Spleen (tissue), 11 donors: ENCODE data around the gene PNLIPRP1. TPM values are rescaled to one million over a fixed set of nuclear protein-coding genes. Genes with fewer than 3 reads are reported as not detected.

Experiments
- DNase-seq: peaks from one replicate; pipeline ENCODE4 v3.0.0-alpha.2; 2020
- H3K27ac ChIP-seq, 8 donors: fragments of 200-600 bp; sonication (generic) in 7 of 8; 1 replicate in 4 of 8; 2 replicates in 4 of 8; pipeline versions ENCODE4 v1.5.0 to v1.8.0; 2016 to 2021; ENCODE audit warnings: inconsistent platforms in 4 of 8, mild to moderate bottlenecking in 4 of 8, moderate library complexity in 1 of 8
- H3K27me3 ChIP-seq, 7 donors: fragments of 200-600 bp; sonication (generic) in 6 of 7; replicated peaks in 1 of 7; 1 replicate in 4 of 7; 2 replicates in 3 of 7; pipeline versions ENCODE4 v1.5.0 to v1.8.0; 2016 to 2021; ENCODE audit warnings: inconsistent platforms in 3 of 7, mild to moderate bottlenecking in 1 of 7
- H3K36me3 ChIP-seq, 6 donors: fragments of 200-600 bp; sonication (generic) in 5 of 6; 1 replicate in 4 of 6; 2 replicates in 2 of 6; pipeline versions ENCODE4 v1.5.0 to v1.8.0; 2016 to 2021; ENCODE audit warnings: inconsistent platforms in 2 of 6
- H3K4me1 ChIP-seq, 6 donors: fragments of 200-600 bp; sonication (generic) in 5 of 6; 1 replicate in 3 of 6; 2 replicates in 3 of 6; pipeline versions ENCODE4 v1.5.0 to v1.8.0; 2016 to 2021; ENCODE audit warnings: inconsistent platforms in 3 of 6
- H3K4me3 ChIP-seq, 8 donors: fragments of 200-600 bp; sonication (generic) in 7 of 8; 1 replicate in 4 of 8; 2 replicates in 4 of 8; pipeline versions ENCODE4 v1.5.0 to v1.8.0; 2016 to 2021; ENCODE audit warnings: inconsistent platforms in 4 of 8, mild to moderate bottlenecking in 4 of 8, moderate library complexity in 2 of 8
- H3K9me3 ChIP-seq, 8 donors: fragments of 200-600 bp; sonication (generic) in 7 of 8; 1 replicate in 4 of 8; 2 replicates in 4 of 8; pipeline versions ENCODE4 v1.5.0 to v1.8.0; 2016 to 2021; ENCODE audit warnings: inconsistent platforms in 4 of 8
- POLR2A ChIP-seq, 3 donors: fragments of 450-650 bp; IDR thresholded peaks; one replicate each; pipeline ENCODE4 v1.5.1; 2017; ENCODE audit warnings: antibody characterized with exemption in 3 of 3, mild to moderate bottlenecking in 1 of 3
- POLR2AphosphoS5 ChIP-seq, 3 donors: sonication (generic); formaldehyde crosslinking; IDR thresholded peaks; one replicate each; pipeline ENCODE4 v1.5.1; 2017; ENCODE audit warnings: antibody characterized with exemption in 3 of 3
- WGBS, 5 donors: extraction: QIAGEN DNeasy Blood & Tissue Kit in 3 of 5; methylation state at CpG; one replicate each; pipeline versions ENCODE4 v1.1.5 to v1.1.7; 2013 to 2018; 5-methylcytosine and 5-hydroxymethylcytosine counted together
- intact Hi-C: fragments of 100-400 bp; cut with DNase I; formaldehyde crosslinking; loops from one replicate; pipeline ENCODE4 v1.15.0; 2023; ENCODE audit warnings: low total_unique reads
- polyA plus RNA-seq, 3 donors: library from polyadenylated mRNA; stranded (reverse); fragments of 200-250 nt; gene quantifications; one replicate each; pipeline ENCODE4 v1.2.1, GENCODE V29; 2013
- total RNA-seq, 7 donors: library from RNA; depleted of rRNA in 3 of 7; stranded (reverse); fragments of >200 nt in 3 of 7; fragmentation: NEBNext Ultra II Directional in 4 of 7; extraction: Animal tissue kit (Norgen Biotek cat#: 25700) in 4 of 7; gene quantifications; one replicate each; pipeline versions ENCODE4 v1.1.0 to v1.2.1, GENCODE V29; 2016 to 2021
- TF ChIP-seq, protein P1 (sequence below), 11 experiments: fragments of 200-600 bp in 7 of 11; fragments of 450-650 bp in 4 of 11; sonication (generic) in 4 of 11; IDR thresholded peaks in 8 of 11; conservative IDR thresholded peaks in 3 of 11; 1 replicate in 7 of 11; 2 replicates in 4 of 11; pipeline versions ENCODE4 v1.4.0 to v1.8.0; 2016 to 2021; ENCODE audit warnings: antibody characterized with exemption in 11 of 11, inconsistent platforms in 4 of 11, mild to moderate bottlenecking in 1 of 11
- donor health status: healthy with polysubstance abuse.
- donor health status: DM: no; HTN: no; CAD: no; lungs with moderate emphysema.
- donor health status: DM: no; HTN: no; CAD: no.
- donor health status: Bipolar disorder and iron deficiency.
- donor health status: healthy.
- donor health status: DM: no; HTN: no; CAD: no.
- donor health status: DM: yes; HTN: yes; CAD: no.

Gene PNLIPRP1
- total and polyA plus RNA-seq, 10 donors = 0.06 to 1.2 (median 0.44) TPM; not detected in 4

DNA sequence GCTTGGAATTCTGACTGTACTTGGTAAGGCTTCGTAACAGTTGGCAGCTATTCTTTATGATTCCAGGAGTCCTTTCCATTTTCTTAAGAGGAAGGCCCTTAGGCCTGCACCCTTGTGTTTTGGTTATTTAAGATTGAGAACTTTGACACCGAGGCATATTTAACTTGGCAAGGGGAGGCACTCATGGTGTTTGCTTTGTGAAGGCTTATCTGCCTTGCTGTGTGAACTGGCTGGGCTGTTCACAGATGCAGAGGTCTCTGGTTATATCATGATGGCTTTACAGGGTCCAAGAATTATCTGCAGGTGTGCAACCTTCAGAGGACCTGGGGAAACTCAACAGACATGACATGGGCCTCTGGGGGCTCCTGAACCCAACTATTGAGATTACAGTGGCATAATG, 833 bp upstream of the PNLIPRP1 start:
- no peak for DNase-seq
- 75 to 92% (median 86%) methylated on average over 2 of the region's 2 CpGs for WGBS, 5 donors
- no peaks in the 10 kb centered on the region for H3K27me3 ChIP-seq
- intact Hi-C loops = no loop called here
- H3K4me1 ChIP-seq = no peaks in the 10 kb centered on the region
- H3K4me3 ChIP-seq = no peak overlapping the region
- peaks cover 0 to 4% (median 0%) of the 10 kb centered on the region in 8 donors for H3K9me3 ChIP-seq
- no peaks in the 10 kb centered on the region for H3K36me3 ChIP-seq
- no peak overlapping the region for H3K27ac ChIP-seq
- no peak for TF ChIP-seq POLR2AphosphoS5 (IDR thresholded peaks at IDR 0.05)
- TF ChIP-seq, protein P1, sequence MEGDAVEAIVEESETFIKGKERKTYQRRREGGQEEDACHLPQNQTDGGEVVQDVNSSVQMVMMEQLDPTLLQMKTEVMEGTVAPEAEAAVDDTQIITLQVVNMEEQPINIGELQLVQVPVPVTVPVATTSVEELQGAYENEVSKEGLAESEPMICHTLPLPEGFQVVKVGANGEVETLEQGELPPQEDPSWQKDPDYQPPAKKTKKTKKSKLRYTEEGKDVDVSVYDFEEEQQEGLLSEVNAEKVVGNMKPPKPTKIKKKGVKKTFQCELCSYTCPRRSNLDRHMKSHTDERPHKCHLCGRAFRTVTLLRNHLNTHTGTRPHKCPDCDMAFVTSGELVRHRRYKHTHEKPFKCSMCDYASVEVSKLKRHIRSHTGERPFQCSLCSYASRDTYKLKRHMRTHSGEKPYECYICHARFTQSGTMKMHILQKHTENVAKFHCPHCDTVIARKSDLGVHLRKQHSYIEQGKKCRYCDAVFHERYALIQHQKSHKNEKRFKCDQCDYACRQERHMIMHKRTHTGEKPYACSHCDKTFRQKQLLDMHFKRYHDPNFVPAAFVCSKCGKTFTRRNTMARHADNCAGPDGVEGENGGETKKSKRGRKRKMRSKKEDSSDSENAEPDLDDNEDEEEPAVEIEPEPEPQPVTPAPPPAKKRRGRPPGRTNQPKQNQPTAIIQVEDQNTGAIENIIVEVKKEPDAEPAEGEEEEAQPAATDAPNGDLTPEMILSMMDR (IDR thresholded peaks at IDR 0.05 in 8 of 11, conservative IDR thresholded peaks at IDR 0.05 in 3 of 11) = no peak
- no peak for TF ChIP-seq POLR2A (IDR thresholded peaks at IDR 0.05)

DNA sequence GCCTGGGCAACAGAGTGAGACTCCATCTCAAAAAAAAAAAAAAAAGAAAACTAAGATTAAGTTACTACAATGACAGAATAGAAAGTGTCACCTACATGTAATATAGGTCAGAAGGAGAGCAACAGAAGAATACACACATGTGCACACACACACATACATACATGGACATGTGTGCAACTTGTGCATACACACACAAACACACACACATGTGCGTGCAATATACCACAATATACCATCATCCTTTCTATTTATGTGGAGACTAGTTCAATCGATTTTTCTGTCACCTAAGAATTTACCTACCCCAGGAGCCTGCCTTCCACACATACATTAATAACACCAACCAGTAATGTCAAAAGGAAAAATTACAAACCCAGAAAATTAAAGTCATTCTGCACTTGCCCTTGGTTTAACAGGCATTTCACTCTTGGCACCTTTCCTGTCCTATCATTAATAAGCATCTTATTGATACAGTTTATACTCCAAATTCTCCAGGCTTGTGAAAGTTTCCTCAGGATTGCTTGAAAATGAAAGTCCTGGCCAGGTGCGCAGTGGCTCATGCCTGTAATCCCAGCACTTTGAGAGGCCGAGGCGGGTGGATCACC, 2.5 kb downstream of the PNLIPRP1 start:
- 85 to 91% (median 88%) methylated on average over 5 of the region's 5 CpGs for WGBS, 5 donors
- Histone ChIP-seq H3K4me3 (no peak overlapping the region), H3K27ac (no peak overlapping the region), H3K27me3 (peaks cover 0 to 6% (median 0%) of the 10 kb centered on the region in 7 donors), H3K36me3 (no peaks in the 10 kb centered on the region), H3K9me3 (peaks cover 0 to 4% (median 0%) of the 10 kb centered on the region in 8 donors), H3K4me1 (no peaks in the 10 kb centered on the region)
- intact Hi-C loops = no loop called here
- DNase-seq = no peak
- TF ChIP-seq POLR2A (IDR thresholded peaks at IDR 0.05) (no peak), POLR2AphosphoS5 (IDR thresholded peaks at IDR 0.05) (no peak)
- TF ChIP-seq, protein P1 (IDR thresholded peaks at IDR 0.05 in 8 of 11, conservative IDR thresholded peaks at IDR 0.05 in 3 of 11) = no peak

- Histone ChIP-seq H3K36me3 (no peaks in the 10 kb centered on the region), H3K9me3 (no peaks in the 10 kb centered on the region), H3K27ac (no peak overlapping the region), H3K27me3 (peaks cover 0 to 6% (median 0%) of the 10 kb centered on the region in 7 donors), H3K4me3 (no peak overlapping the region), H3K4me1 (no peaks in the 10 kb centered on the region)
- no peak for DNase-seq
- TF ChIP-seq POLR2A (IDR thresholded peaks at IDR 0.05) = no peak
- TF ChIP-seq, protein P1 (IDR thresholded peaks at IDR 0.05 in 8 of 11, conservative IDR thresholded peaks at IDR 0.05 in 3 of 11) = no peak
- WGBS, 5 donors = 81 to 89% (median 84%) methylated on average over 7 of the region's 7 CpGs
- intact Hi-C loops = no loop called here
Observed at GRCh38 chr10:116594525-116595035, 3.8 kb downstream of the PNLIPRP1 start.

- H3K4me1 ChIP-seq = no peaks in the 10 kb centered on the region
- WGBS, 5 donors = 58 to 82% (median 78%) methylated on average over 2 of the region's 2 CpGs
- H3K27ac ChIP-seq = no peak overlapping the region
- no peak for DNase-seq
- no peaks in the 10 kb centered on the region for H3K36me3 ChIP-seq
- TF ChIP-seq POLR2AphosphoS5 (IDR thresholded peaks at IDR 0.05) (no peak), POLR2A (IDR thresholded peaks at IDR 0.05) (no peak)
- TF ChIP-seq, protein P1 (IDR thresholded peaks at IDR 0.05 in 8 of 11, conservative IDR thresholded peaks at IDR 0.05 in 3 of 11) = no peak
- H3K4me3 ChIP-seq = no peak overlapping the region
- peaks cover 0 to 6% (median 0%) of the 10 kb centered on the region in 7 donors for H3K27me3 ChIP-seq
- H3K9me3 ChIP-seq = no peaks in the 10 kb centered on the region
- intact Hi-C loops = no loop called here
Observed at GRCh38 chr10:116596062-116596461, 5.3 kb downstream of the PNLIPRP1 start.
